MG63 (cell line): ENCODE measurements around the gene PKDCC. TPM values are rescaled to one million over a fixed set of nuclear protein-coding genes. Genes with fewer than 3 reads are reported as not detected.
A peak's percentile ranks its signal among the peaks of the same experiment; 100 is the strongest.
"Not testable (repeated sequence)": the region's sequence is repeated elsewhere in the genome, so short reads cannot be mapped to it uniquely, and the experiment has no call there.

Source experiments
- DNase-seq: peaks from one replicate; pipeline ENCODE4 v3.0.0-alpha.2; 2020
- H3K27me3 ChIP-seq: fragments of 250-450 bp; sonication (Bioruptor Pico); 2 replicates; pipeline ENCODE4 v1.5.1; 2020; ENCODE audit warnings: mild to moderate bottlenecking, moderate library complexity
- H3K36me3 ChIP-seq: fragments of 250-450 bp; sonication (Bioruptor Pico); 2 replicates; pipeline ENCODE4 v1.5.1; 2020; ENCODE audit warnings: mild to moderate bottlenecking, moderate library complexity
- H3K4me3 ChIP-seq: fragments of 250-450 bp; sonication (Bioruptor Pico); 2 replicates; pipeline ENCODE4 v1.5.1; 2020; ENCODE audit warnings: mild to moderate bottlenecking, moderate library complexity
- H3K9me3 ChIP-seq: fragments of 250-450 bp; sonication (Bioruptor Pico); 2 replicates; pipeline ENCODE4 v1.5.1; 2020; ENCODE audit warnings: mild to moderate bottlenecking, moderate library complexity
- total RNA-seq: library from RNA; depleted of rRNA; stranded (reverse); fragments of >200 nt; shearing (Covaris generic); gene quantifications from 2 replicates; pipeline ENCODE4 v1.2.3, GENCODE V29; 2014; ENCODE audit warnings: low replicate concordance

PKDCC gene
- total RNA-seq, 1 experiment from 2014 or later: 36.0 TPM

GRCh38 chr2:42054714-42055430, 7.1 kb downstream of the PKDCC start:
- H3K27me3 ChIP-seq: no peaks in the 10 kb centered on the region
- H3K9me3 ChIP-seq: no peaks in the 10 kb centered on the region
- DNase-seq: no peak
- no peak overlapping the region for H3K4me3 ChIP-seq
- H3K36me3 ChIP-seq: peaks cover 63% of the 10 kb centered on the region

- DNase-seq: no peak
- Histone ChIP-seq H3K4me3 (no peak overlapping the region), H3K36me3 (peaks cover 53% of the 10 kb centered on the region), H3K27me3 (no peaks in the 10 kb centered on the region), H3K9me3 (no peaks in the 10 kb centered on the region)
Observed at GRCh38 chr2:42055573-42056514, 8.0 kb downstream of the PKDCC start.

GRCh38 chr2:42057159-42057901, 9.5 kb downstream of the PKDCC start:
- no peak for DNase-seq
- Histone ChIP-seq H3K36me3 (peaks cover 46% of the 10 kb centered on the region), H3K4me3 (no peak overlapping the region), H3K27me3 (no peaks in the 10 kb centered on the region), H3K9me3 (no peaks in the 10 kb centered on the region)

- Histone ChIP-seq H3K9me3 (no peaks in the 10 kb centered on the region), H3K27me3 (no peaks in the 10 kb centered on the region), H3K36me3 (peaks cover 42% of the 10 kb centered on the region), H3K4me3 (no peak overlapping the region)
- DNase-seq: no peak
Observed at GRCh38 chr2:42057902-42058450, 10.2 kb downstream of the PKDCC start.

- H3K4me3 ChIP-seq: no peak overlapping the region
- no peaks in the 10 kb centered on the region for H3K9me3 ChIP-seq
- peaks cover 34% of the 10 kb centered on the region for H3K36me3 ChIP-seq
- DNase-seq: no peak
- H3K27me3 ChIP-seq: no peaks in the 10 kb centered on the region
Observed at GRCh38 chr2:42059261-42059898, 11.6 kb downstream of the PKDCC start.

GRCh38 chr2:42060028-42060427, 12.2 kb downstream of the PKDCC start:
- Histone ChIP-seq H3K4me3 (no peak overlapping the region), H3K27me3 (no peaks in the 10 kb centered on the region), H3K36me3 (peaks cover 27% of the 10 kb centered on the region), H3K9me3 (no peaks in the 10 kb centered on the region)
- DNase-seq: no peak

- no peak for DNase-seq
- Histone ChIP-seq H3K4me3 (no peak overlapping the region), H3K9me3 (no peaks in the 10 kb centered on the region), H3K36me3 (peaks cover 18% of the 10 kb centered on the region), H3K27me3 (no peaks in the 10 kb centered on the region)
Observed at GRCh38 chr2:42060718-42061619, 13.1 kb downstream of the PKDCC start.

GRCh38 chr2:42061839-42062238, 14.0 kb downstream of the PKDCC start:
- no peak for DNase-seq
- H3K27me3 ChIP-seq: no peaks in the 10 kb centered on the region
- peaks cover 13% of the 10 kb centered on the region for H3K36me3 ChIP-seq
- no peak overlapping the region for H3K4me3 ChIP-seq
- no peaks in the 10 kb centered on the region for H3K9me3 ChIP-seq

- peak; percentile 37 for DNase-seq
- no peaks in the 10 kb centered on the region for H3K9me3 ChIP-seq
- no peaks in the 10 kb centered on the region for H3K27me3 ChIP-seq
- no peaks in the 10 kb centered on the region; the same call in none of the 2 replicates for H3K36me3 ChIP-seq
- no peak overlapping the region for H3K4me3 ChIP-seq
Observed at GRCh38 chr2:42063431-42064171, 15.8 kb downstream of the PKDCC start.

GRCh38 chr2:42064417-42064942, 16.7 kb downstream of the PKDCC start:
- no peaks in the 10 kb centered on the region; the same call in none of the 2 replicates for H3K36me3 ChIP-seq
- H3K9me3 ChIP-seq: no peaks in the 10 kb centered on the region
- no peaks in the 10 kb centered on the region for H3K27me3 ChIP-seq
- DNase-seq: no peak
- no peak overlapping the region for H3K4me3 ChIP-seq

- not testable (repeated sequence) for H3K9me3 ChIP-seq, H3K4me3 ChIP-seq
Observed at GRCh38 chr2:42065753-42066152, 17.9 kb downstream of the PKDCC start.

GRCh38 chr2:42067001-42067400, 19.2 kb downstream of the PKDCC start:
- H3K4me3 ChIP-seq, H3K9me3 ChIP-seq, H3K27me3 ChIP-seq, DNase-seq, H3K36me3 ChIP-seq: not testable (repeated sequence)

More at GRCh38 chr2:42065753-42066152, 17.9 kb downstream of the PKDCC start:
- not testable (repeated sequence) for H3K27me3 ChIP-seq, DNase-seq, H3K36me3 ChIP-seq

GRCh38 chr2:42067521-42067920, 19.7 kb downstream of the PKDCC start:
- Histone ChIP-seq H3K4me3 (no peak overlapping the region), H3K9me3 (no peaks in the 10 kb centered on the region), H3K36me3 (no peaks in the 10 kb centered on the region), H3K27me3 (no peaks in the 10 kb centered on the region)
- DNase-seq: no peak

- Histone ChIP-seq H3K36me3 (no peaks in the 10 kb centered on the region), H3K27me3 (no peaks in the 10 kb centered on the region), H3K4me3 (no peak overlapping the region), H3K9me3 (no peaks in the 10 kb centered on the region)
- DNase-seq: no peak
Observed at GRCh38 chr2:42068571-42069178, 20.9 kb downstream of the PKDCC start.
